ENCODE measurements around the gene ATRN.

The ATRN gene

GRCh38 chr20:3631534-3631933 is 160.7 kb downstream of the ATRN start:
- no peak for ATAC-seq (ENCODE audit: insufficient read depth, low read depth)
- no peak overlapping the region for H3K27ac ChIP-seq (ENCODE audit: low read length)
- no peaks in the 10 kb centered on the region for H4K20me1 ChIP-seq (ENCODE audit: insufficient read depth, low read length)
- H3K79me2 ChIP-seq (ENCODE audit: insufficient read depth, low read length): no peaks in the 10 kb centered on the region
- H3K4me2 ChIP-seq (ENCODE audit: insufficient read depth, low read length): no peak overlapping the region
- TF ChIP-seq EZH2 (IDR thresholded peaks at IDR 0.05; ENCODE audit: borderline replicate concordance, low read depth, low read length, severe bottlenecking) (no peak), CTCF (IDR thresholded peaks at IDR 0.05; ENCODE audit: borderline replicate concordance, extremely low read depth, low read length, poor library complexity, severe bottlenecking) (no peak)
- H3K36me3 ChIP-seq (ENCODE audit: insufficient read depth, low read length): no peaks in the 10 kb centered on the region
- no peak overlapping the region for H3K4me3 ChIP-seq (ENCODE audit: low read depth in 1 of 2, low read length in 2 of 2)
- H3K27me3 ChIP-seq (ENCODE audit: insufficient read depth, low read length, poor library complexity): no peaks in the 10 kb centered on the region
- no peak for DNase-seq
- H3K9ac ChIP-seq (ENCODE audit: low read depth, low read length): no peak overlapping the region
- no peak overlapping the region for H2AFZ ChIP-seq (ENCODE audit: low read depth, low read length)
- H3K9me3 ChIP-seq (ENCODE audit: insufficient read depth, low read length, severe bottlenecking): no peaks in the 10 kb centered on the region
- H3K4me1 ChIP-seq (ENCODE audit: insufficient read depth, low read length): peaks cover 3% of the 10 kb centered on the region; the same call in 1 of the 2 replicates

GRCh38 chr20:3632311-3633004 is 161.6 kb downstream of the ATRN start:
- peak; percentile 45 for TF ChIP-seq CTCF (IDR thresholded peaks at IDR 0.05; ENCODE audit: borderline replicate concordance, extremely low read depth, low read length, poor library complexity, severe bottlenecking)
- TF ChIP-seq EZH2 (IDR thresholded peaks at IDR 0.05; ENCODE audit: borderline replicate concordance, low read depth, low read length, severe bottlenecking): no peak
- ATAC-seq (ENCODE audit: insufficient read depth, low read depth): no peak

DNA sequence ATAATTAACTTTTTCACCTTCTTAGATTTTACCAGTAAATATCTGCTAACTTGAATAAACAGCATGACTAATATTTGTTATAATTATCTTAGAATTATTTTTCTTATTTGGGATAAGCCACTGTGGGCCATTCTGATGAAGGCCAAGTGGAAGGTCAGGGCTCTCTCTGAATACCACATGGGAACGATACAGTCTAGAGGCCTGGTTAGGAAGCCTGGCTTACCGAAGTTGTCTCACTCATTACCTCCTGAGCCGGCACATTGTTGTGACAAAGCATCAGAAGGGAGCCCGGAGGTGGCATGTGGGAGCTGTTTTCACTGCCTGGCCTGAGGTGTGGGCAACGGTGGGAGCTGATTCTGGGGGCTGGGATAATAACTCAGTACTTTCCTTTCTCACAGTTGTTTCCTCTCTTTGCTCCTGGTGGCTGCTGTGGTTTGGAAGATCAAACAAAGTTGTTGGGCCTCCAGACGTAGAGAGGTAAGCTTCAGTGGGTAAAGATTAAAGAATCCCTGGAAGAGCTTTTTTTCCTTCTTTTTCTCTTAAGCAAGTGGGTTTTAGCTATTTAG is 163.2 kb downstream of the ATRN start:
- H3K27me3 ChIP-seq (ENCODE audit: insufficient read depth, low read length, poor library complexity): no peaks in the 10 kb centered on the region
- peaks cover 3% of the 10 kb centered on the region; the same call in 1 of the 2 replicates for H3K4me1 ChIP-seq (ENCODE audit: insufficient read depth, low read length)
- peak; percentile 64; the same call in 2 of the 3 replicates for ATAC-seq (ENCODE audit: insufficient read depth, low read depth)
- H4K20me1 ChIP-seq (ENCODE audit: insufficient read depth, low read length): no peaks in the 10 kb centered on the region
- H3K4me3 ChIP-seq (ENCODE audit: low read depth in 1 of 2, low read length in 2 of 2): no peak overlapping the region
- H3K79me2 ChIP-seq (ENCODE audit: insufficient read depth, low read length): no peaks in the 10 kb centered on the region
- no peak overlapping the region for H2AFZ ChIP-seq (ENCODE audit: low read depth, low read length)
- TF ChIP-seq EZH2 (IDR thresholded peaks at IDR 0.05; ENCODE audit: borderline replicate concordance, low read depth, low read length, severe bottlenecking) (no peak), CTCF (IDR thresholded peaks at IDR 0.05; ENCODE audit: borderline replicate concordance, extremely low read depth, low read length, poor library complexity, severe bottlenecking) (no peak)
- H3K9me3 ChIP-seq (ENCODE audit: insufficient read depth, low read length, severe bottlenecking): no peaks in the 10 kb centered on the region
- no peak overlapping the region for H3K9ac ChIP-seq (ENCODE audit: low read depth, low read length)
- peak; percentile 26 for DNase-seq
- H3K36me3 ChIP-seq (ENCODE audit: insufficient read depth, low read length): no peaks in the 10 kb centered on the region
- H3K27ac ChIP-seq (ENCODE audit: low read length): no peak overlapping the region
- no peak overlapping the region for H3K4me2 ChIP-seq (ENCODE audit: insufficient read depth, low read length)

More at GRCh38 chr20:3632311-3633004, 161.6 kb downstream of the ATRN start:
- Histone ChIP-seq H3K27me3 (ENCODE audit: insufficient read depth, low read length, poor library complexity) (no peaks in the 10 kb centered on the region), H3K79me2 (ENCODE audit: insufficient read depth, low read length) (no peaks in the 10 kb centered on the region), H3K36me3 (ENCODE audit: insufficient read depth, low read length) (no peaks in the 10 kb centered on the region), H3K9ac (ENCODE audit: low read depth, low read length) (no peak overlapping the region), H4K20me1 (ENCODE audit: insufficient read depth, low read length) (no peaks in the 10 kb centered on the region), H3K9me3 (ENCODE audit: insufficient read depth, low read length, severe bottlenecking) (no peaks in the 10 kb centered on the region), H3K4me3 (ENCODE audit: low read depth in 1 of 2, low read length in 2 of 2) (no peak overlapping the region), H3K4me1 (ENCODE audit: insufficient read depth, low read length) (peaks cover 3% of the 10 kb centered on the region; the same call in 1 of the 2 replicates), H3K4me2 (ENCODE audit: insufficient read depth, low read length) (no peak overlapping the region), H3K27ac (ENCODE audit: low read length) (no peak overlapping the region), H2AFZ (ENCODE audit: low read depth, low read length) (no peak overlapping the region)
- DNase-seq: no peak
